Lower leg skin (tissue), 3 donors: ENCODE measurements around the gene SLC35F2.
"Not testable (repeated sequence)": the region's sequence is repeated elsewhere in the genome, so short reads cannot be mapped to it uniquely, and the experiment has no call there.

Experiments used
- CTCF ChIP-seq, 3 donors: fragments of 450-650 bp; IDR thresholded peaks; one replicate each; pipeline ENCODE4 v1.5.1; 2016; ENCODE audit warnings: antibody characterized with exemption in 3 of 3, mild to moderate bottlenecking in 3 of 3, moderate library complexity in 2 of 3
- POLR2A ChIP-seq, 2 donors: fragments of 450-650 bp; IDR thresholded peaks; one replicate each; pipeline ENCODE4 v1.6.1; 2016 to 2017; ENCODE audit warnings: antibody characterized with exemption in 2 of 2, mild to moderate bottlenecking in 1 of 2, moderate library complexity in 1 of 2

GRCh38 chr11:107860240-107860620 lies 1.6 kb upstream of the SLC35F2 start:
- TF ChIP-seq CTCF, POLR2A (IDR thresholded peaks at IDR 0.05): not testable (repeated sequence)
